Activated T-cell treated with anti-CD3 and anti-CD28 coated beads for 1 hour (primary cell): ENCODE data around the gene PAWR.
"Not testable (repeated sequence)": the region's sequence is repeated elsewhere in the genome, so short reads cannot be mapped to it uniquely, and the experiment has no call there.

Experiments used
- DNase-seq: peaks from one replicate; pipeline ENCODE4 v3.0.0-alpha.2; 2020; ENCODE audit warnings: low read depth

Gene PAWR

DNA sequence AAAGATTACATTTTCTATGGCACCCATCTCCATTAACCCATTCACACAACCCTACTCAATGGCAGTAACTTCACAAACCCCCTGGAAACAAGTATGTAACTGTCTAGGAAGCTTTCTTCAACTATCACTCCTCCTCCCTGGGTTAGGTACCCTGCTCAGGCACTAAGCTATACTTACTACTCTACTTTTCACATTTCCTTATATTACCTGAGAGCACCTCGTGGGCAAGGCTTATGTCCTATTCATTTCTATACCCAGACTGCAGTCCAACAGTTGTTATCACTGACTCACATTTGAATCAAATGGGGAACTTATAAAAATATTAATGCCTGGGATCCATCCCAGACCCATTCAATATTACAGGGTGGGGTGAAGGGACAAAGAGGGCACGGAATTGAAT is 4.6 kb downstream of the PAWR start:
- DNase-seq = no peak

DNA sequence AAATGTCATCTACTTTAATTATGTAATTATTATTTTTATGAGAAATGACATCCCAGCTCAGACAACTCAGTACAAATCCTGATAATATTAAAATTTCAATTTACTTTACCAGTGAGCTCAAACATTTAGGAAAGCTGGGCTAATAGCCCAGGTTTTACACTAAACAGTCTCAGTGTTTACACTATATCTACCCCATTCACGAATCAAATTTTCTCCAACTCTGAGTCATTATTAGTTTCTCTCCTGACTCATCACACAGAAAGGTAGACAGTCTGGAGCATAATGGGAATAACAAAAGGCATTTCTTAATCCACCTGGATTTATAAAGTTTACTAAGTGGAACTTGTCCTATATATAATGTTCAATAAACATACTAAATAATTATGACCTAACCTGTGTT is 5.7 kb downstream of the PAWR start:
- DNase-seq = no peak

- DNase-seq = not testable (repeated sequence)
These were observed 6.4 kb downstream of the PAWR start for GRCh38 chr12:79684338-79684737.

GRCh38 chr12:79682593-79682992 is 8.2 kb downstream of the PAWR start:
- DNase-seq = no peak

DNA sequence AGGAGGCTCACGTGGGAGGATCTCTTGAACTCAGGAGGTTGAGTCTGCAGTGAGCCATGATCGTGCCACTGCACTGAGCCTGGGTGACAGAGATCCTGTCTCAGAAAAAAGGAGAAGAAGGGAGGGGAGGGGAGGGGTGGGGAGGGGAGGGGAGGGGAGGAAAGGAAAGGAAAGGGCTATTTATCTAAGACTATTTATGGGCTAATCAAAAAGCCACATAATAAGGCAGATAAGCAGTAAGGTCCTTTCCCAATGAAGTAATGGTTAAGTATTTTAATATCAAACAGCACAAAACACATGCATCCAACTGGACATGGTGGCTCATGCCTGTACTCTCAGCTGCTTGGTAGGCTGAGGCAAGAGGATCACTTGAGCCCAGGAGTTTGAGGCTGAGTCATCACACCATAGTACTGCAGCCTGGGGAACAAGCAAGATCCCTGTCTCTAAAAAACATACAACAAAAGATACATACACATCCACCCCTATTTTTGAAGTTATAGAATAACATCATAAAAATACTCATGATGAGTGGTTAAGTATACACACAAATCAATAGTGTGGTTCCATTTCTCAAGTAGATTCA is 9.7 kb downstream of the PAWR start:
- DNase-seq = no peak

DNA sequence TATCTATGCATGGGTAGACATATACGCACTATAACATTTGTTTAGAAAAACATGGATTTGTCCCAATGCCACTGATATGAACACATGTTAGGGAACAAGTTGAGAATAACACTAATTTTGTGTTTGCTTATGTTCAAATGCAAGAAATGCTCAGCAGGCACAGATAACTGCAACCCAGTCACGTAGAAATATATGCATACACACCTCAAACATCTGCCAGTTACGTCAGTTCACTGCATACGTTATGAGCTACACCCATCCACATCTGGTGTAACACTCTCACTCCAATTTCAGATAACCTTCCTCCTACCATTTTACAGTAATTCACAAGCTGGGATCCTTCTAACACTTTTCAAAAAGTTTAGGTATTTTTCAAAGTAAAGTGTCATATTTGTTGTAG is 10.7 kb downstream of the PAWR start:
- no peak for DNase-seq

- no peak for DNase-seq
These were observed 12.5 kb downstream of the PAWR start for GRCh38 chr12:79678306-79678705.

DNA sequence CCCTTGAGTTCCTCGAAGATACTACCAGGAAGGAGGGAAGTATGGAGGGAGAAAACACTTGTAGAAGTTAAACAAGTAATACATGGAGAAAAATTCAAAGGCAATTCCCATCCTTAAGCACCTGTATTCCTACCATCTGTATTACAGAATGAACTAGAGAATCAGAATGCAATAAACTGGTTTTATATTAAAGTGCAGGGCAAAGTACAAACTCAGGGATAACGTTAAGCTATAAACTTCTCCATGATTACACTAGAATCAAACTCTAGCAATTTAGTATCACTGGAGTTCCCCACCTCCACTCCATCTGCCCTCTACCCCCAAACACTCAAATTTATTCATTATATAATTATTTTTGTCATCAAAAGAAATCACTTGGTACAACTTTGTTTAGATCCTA is 13.1 kb downstream of the PAWR start:
- DNase-seq = no peak

DNA sequence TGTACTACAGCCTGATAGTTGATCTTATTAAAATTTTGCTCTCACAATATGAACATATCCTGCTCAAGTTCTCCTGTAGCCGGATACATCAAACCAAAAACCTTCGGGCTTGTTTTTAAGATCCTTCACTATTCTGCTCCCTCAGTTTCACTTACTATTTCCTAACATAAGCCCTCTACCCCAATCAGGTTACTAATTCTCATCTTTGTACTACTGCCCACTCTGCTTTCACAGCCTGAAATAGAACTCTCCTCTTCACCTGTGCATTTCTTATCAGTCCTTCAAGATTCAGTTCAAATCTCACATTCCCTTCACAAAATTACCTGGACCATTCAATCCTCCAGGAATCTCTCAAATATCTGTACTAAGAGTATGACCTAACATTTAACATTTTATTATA is 14.2 kb downstream of the PAWR start:
- no peak for DNase-seq

GRCh38 chr12:79674629-79675028 is 16.1 kb downstream of the PAWR start:
- DNase-seq = no peak

- DNase-seq = no peak
These were observed 17.4 kb downstream of the PAWR start for GRCh38 chr12:79673354-79673753.

GRCh38 chr12:79668113-79668512 is 22.7 kb downstream of the PAWR start:
- no peak for DNase-seq

- DNase-seq = no peak
These were observed 25.4 kb downstream of the PAWR start for GRCh38 chr12:79665212-79665887.

DNA sequence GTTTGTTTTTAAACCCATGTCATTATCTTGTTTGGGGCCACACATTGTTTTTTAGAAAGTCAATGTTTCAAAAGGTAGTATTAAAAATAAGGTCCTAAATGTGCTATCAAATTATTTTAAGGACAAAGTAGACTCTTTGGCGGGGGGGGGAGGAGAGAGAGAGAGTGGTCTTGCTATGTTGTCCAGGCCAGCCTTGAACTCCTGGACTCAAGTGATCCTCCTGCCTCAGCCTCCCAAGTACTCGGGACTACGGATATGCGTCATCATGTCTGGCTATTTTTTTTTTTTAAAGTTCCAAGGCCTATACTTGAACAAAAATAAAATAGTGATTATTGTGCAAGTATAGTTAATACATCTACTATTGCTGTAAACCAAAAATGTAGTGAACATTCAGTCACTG is 26.2 kb downstream of the PAWR start:
- DNase-seq = no peak

DNA sequence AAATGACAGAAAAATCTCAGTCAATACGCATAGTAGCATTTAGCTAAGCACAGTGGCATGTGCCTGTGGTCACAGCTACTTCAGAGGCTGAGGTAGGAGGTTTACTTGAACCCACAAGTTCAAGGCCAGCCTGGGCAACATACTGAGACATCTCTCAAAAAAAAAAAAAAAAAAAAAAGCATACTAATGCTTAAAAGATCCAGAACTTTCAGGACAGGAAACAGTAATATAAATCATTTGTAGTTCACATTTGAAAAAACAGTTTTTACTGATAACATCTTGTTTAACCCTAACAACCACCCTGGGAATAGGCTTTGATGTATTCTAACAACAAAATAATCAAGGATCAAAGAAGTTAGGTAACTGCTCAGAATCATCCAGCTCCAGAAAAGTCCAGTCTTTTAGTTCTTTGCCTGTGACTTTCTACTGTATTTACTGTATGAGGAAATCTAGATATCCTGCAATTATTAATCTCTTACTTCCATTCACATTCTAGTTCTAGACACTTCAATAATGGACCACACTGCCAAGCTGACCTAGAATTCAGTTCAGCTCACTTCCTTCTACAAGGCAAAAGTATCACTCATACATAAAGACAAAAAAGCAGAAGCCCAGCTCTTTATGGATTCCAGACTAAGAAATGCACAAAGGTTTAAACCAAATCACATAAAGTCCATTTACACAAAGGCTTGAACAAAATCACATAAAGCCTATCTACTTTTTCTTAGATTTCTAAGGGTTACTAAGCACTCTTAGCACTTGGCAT is 28.5 kb downstream of the PAWR start:
- DNase-seq = no peak

GRCh38 chr12:79661629-79662028 is 29.1 kb downstream of the PAWR start:
- no peak for DNase-seq

DNA sequence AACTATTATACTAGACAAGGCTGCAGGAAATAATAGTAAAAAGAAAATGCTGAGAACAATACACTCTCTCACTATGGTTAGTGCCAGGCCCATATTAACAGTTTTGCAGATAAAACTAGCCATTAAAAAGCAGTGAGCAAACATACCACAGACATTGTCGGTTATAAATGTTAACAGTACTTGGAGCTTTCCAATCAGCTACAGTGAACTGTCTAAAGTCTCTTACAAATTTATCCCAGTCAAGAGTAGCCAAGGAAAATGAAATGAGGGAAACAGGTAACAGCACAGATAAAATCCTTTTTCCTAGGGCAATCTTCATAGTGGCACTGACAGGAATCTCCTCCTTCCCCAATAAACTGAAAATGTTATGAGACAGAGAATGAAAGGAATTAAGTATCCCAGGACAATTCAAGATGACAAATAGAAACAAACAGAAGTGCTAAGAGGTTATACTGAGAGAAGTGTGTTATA is 30.8 kb downstream of the PAWR start:
- DNase-seq = no peak

- no peak for DNase-seq
These were observed 32.5 kb downstream of the PAWR start for GRCh38 chr12:79658221-79658620.

DNA sequence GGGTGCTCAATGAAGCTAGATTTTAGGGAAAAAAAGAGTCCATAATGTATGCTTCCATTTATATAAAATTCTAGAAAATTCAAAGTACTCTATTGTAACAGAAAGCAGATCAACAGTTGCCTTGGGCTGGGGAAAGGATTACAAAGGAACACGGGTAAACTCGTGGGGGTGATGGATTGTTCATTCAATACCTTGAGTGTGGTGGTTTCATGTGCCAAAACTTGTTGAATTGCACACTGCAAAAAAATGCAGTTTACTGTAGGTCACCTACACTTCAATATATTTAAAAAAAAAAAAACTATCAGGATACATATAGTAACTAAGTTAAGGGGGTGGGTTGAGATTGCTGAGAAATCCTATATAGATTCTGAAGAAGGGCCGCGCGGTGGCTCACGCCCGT is 33.6 kb downstream of the PAWR start:
- no peak for DNase-seq

- DNase-seq = no peak
These were observed 35.7 kb downstream of the PAWR start for GRCh38 chr12:79655036-79655435.

DNA sequence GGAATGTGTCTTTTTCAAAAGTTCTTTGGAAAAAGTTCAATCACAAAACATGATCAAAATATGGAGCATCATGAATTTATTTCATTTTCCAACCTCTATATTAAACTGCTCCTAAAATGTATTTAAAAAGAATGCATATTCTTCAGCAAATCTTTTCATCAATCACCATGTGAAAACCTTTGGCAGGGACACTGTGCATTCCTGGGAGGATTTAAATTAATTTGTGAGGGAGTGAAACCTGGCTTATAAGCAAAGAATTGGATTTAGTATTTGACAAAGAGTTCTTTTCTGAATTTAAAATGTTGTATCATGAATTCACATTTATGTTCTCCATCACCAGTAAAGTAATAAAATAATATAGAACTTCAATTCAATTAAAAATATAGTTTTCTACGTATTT is 38.2 kb downstream of the PAWR start:
- DNase-seq = no peak

DNA sequence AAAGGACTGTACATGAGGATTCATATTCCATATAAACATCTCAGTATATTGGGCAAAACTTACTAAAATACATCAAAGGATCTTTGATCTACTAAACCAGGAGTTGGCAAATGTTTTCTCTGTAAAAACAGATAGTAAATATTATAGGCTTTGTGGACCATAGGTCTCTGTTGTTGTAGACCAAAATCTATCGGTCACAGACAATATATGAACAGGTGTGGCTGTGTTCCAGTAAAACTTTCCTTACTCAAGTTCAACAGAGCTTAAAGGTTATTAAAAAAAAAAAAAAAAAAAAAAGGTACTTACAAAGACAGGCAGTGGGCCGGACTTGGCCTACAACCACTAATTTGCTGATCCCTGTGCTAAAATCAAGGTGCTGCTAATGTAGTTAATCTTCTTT is 40.3 kb downstream of the PAWR start:
- DNase-seq = no peak

DNA sequence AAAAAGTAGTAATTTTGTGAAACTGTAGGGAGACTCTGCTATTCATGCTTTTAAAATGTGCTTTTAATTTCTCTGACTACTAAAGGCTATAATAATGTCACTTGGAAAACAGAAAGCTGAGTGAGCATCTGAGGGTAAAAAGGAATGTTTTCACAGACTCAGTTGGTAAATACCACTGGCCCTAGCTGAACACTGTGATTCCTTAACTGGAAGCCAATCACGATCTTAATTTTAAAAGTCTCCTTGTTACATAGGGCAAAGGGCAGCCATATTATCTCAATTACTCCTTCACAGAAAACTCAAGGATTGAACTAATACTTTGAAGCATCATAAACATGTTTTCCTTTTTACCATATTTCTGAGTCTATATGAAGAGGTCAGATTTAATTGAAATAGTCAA is 41.9 kb downstream of the PAWR start:
- DNase-seq = no peak
